IPS-18c (cell line): Measurements from ENCODE around the gene RGP1.

Experiments used
- H3K4me3 ChIP-seq: 2 replicates; pipeline ENCODE4 v1.7.0; 2013; ENCODE audit warnings: low read depth, mild to moderate bottlenecking, low read length, moderate library complexity; ENCODE audit not compliant: insufficient read depth
- H3K9me3 ChIP-seq: one replicate; pipeline ENCODE4 v1.6.1; 2013; ENCODE audit warnings: mild to moderate bottlenecking, low read length, moderate library complexity; ENCODE audit not compliant: control insufficient read depth, insufficient read depth

RGP1 gene

DNA sequence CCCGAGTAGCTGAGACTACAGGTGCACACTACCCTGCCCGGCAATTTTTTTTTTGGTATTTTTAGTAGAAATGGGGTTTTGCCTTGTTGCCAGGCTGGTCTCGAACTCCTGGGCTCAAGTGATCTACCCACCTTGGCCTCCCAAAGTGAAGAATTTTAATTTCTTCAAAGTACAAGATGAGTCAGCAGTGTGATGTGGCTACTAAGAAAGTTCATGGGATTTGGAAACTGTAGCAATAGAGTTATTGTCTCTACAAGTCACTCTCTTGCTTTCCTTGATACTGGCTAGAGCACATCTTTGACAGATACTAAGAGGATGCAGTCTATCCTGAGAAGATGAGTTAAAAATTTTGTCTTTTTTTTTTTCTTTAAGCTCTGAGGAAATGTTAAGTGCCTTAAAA lies 15.0 kb upstream of the RGP1 start:
- H3K9me3 ChIP-seq: no peaks in the 10 kb centered on the region
- no peak overlapping the region for H3K4me3 ChIP-seq

DNA sequence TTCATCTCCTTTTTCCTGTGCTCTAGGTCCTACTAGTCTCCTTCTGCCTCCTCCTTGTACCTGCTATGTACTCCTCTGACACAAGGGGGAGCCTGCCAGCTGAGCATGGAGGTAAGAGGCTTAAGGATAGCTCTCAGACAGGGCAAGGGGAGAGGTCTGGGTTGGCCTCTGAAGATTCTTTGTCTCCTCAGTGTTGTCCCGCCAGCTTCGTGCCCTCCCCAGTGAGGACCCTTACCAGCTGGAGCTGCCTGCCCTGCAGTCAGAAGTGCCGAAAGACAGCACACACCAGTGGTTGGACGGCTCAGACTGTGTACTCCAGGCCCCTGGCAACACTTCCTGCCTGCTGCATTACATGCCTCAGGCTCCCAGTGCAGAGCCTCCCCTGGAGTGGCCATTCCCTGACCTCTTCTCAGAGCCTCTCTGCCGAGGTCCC lies 12.9 kb upstream of the RGP1 start:
- Histone ChIP-seq H3K4me3 (no peak overlapping the region), H3K9me3 (no peaks in the 10 kb centered on the region)

DNA sequence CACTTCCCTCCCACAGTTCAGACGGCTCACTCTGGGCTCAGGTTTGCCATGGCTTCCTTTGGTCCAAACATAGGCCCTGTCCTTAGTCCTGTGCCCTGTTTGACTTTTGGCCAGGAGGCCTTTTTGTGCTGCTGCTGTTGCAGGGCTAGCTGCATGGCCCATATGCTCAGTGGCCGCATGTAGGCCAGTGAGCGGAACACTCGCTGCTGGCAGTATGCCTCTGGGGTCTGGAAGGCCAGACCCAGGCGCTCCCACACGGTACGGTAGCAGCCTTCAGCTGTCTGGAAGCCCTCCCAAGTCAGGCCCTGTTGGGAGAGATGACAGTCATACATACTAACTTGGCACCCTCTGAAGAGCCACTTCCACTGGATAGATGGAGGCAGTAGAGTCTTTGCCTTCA lies 11.9 kb upstream of the RGP1 start:
- H3K4me3 ChIP-seq: no peak overlapping the region
- H3K9me3 ChIP-seq: no peaks in the 10 kb centered on the region

DNA sequence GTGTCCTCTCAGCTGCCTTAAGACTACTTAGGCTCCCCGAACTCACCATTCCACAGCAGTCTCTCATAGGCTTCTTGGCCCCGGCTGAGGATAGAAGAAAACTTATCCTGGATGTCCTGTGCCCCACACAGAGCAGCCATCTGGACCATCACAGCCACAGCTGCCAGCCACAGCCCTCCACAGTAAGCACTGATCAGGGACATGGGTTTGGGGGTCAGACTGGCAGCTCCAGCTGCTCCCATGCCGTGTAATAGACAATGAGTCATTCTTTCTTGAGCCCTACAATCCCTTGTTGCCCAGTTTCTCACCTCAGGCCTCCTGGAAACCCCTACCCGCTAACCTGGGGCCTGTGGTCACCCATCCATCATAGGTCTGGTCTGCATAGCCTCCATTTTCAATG lies 10.9 kb upstream of the RGP1 start:
- Histone ChIP-seq H3K4me3 (no peak overlapping the region), H3K9me3 (no peaks in the 10 kb centered on the region)

DNA sequence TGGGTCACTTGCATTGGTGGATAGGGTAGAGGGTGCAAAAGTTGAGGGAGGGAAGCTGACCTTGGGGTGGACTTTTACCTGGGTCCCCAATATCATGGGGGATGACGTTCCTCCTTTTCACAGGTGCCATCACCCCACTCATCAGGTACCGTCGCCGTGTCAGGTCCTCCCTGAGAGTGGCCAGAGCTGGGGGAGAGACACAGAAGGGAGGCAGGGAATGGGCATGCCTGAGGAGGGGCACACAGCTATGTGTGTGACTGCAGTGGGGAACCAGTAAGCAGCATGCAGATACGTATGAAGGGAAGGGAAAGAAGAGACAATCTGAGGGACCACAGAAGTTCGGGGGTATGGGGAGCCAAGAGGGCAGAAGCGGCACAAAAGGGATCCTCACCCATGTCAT lies 10.2 kb upstream of the RGP1 start:
- no peaks in the 10 kb centered on the region for H3K9me3 ChIP-seq
- no peak overlapping the region for H3K4me3 ChIP-seq

DNA sequence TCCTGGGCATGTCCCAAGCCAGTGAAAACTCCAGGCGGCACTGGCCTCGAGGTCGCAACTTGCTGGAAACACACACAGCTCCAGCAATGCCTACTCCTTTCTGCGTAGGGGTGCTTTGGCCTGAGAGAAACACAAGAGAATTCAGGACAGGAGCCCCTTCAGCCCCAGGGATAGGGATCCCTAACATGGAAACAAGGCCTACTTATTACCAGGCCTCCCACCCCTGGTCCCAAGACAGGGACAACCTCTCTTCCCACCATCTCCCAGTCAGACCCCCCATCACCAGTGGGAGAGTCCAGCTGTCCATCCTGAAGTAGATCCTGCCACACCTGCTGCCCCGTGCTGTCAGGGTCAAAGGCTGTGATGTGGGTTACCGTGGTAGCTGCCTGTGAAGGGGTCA lies 8.8 kb upstream of the RGP1 start:
- no peaks in the 10 kb centered on the region for H3K9me3 ChIP-seq
- no peak overlapping the region for H3K4me3 ChIP-seq

DNA sequence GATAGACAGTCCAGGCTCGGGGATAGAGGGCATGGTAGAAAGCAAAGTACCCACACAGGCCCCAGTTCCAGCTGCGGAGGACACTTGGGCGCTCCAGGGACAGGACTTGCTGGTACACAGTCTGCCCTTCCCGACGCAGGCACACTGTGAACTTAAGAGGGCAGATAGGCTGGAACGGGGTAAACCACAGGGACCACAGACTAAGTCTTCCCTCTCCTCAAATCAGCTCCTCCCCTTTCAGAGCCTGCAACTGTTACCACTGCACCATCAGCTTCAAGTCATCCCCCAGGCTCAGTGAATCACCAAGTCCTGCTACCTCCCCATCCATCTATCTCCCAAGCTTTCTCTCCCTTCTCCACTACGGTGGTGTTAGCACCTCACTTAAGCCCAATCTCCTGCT lies 7.3 kb upstream of the RGP1 start:
- Histone ChIP-seq H3K9me3 (no peaks in the 10 kb centered on the region), H3K4me3 (no peak overlapping the region)

DNA sequence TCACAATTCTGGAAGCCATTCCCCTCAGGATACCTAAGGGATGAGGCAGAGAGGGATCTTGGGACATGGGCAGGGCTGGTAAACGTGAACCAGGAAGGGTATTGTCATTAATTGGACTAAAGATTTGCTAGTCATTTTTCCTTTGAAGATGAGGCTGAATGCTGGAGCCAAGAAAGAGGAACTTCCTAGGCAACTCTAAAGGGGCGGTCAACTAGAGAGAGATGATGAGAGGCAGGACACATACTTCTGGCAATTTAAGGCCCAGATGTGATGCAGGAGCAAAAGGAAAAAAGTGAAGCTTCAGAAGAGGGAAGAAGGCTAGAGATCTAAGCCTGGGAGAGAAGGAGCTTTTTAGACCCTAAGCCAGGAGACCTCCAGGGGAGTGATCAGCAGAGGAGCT lies 5.6 kb upstream of the RGP1 start:
- Histone ChIP-seq H3K9me3 (no peaks in the 10 kb centered on the region), H3K4me3 (no peak overlapping the region)

DNA sequence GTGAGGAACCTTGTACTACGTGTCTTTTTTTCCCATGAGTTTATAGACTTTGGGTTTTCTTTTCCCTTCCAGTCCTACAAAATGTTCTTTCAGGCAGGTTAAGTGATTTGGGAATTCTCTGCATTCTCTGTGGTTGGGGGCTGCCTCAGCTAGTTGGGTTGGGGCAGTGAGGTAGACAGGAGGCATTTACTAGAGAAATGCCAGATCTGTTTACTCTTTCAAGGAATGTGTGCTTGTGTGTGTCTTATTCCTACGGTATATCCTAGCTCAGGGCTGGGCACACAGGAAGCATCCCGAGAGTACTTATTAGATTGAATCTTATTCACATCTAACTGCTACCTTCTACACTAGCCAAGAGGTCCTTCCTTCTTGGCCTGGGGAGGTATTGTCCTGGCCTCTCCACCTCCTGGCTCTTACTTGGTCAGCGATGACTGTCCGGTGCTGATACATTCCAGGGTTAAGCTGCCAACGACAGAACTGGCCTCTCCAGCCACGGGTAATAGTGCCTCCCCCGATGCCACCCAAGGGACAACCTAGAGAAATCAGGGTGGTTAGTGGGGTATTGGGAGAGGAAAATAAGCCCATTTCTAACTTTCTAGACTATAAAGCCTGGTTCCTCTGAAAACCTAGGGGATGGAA lies 5.1 kb upstream of the RGP1 start:
- H3K9me3 ChIP-seq: no peaks in the 10 kb centered on the region
- H3K4me3 ChIP-seq: no peak overlapping the region

DNA sequence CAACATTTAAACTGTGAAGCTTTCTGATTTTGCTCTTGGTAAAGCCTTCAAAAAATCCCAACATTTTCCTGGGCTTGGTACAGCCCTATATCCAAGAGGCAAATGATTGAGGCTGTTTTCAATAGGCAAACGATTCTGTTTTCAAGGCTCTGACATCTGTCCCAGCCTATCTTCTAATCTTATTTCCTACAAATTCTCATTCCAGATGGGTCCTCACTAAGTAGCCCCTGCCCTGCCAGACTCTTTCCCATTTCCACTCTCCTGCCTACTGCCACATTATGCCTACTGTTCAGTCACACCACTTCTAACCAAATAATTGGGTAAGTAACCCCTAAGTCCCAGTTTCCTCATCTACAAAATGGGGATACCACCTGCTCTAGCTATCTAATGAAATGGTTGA lies 3.5 kb upstream of the RGP1 start:
- no peak overlapping the region for H3K4me3 ChIP-seq
- no peaks in the 10 kb centered on the region for H3K9me3 ChIP-seq

DNA sequence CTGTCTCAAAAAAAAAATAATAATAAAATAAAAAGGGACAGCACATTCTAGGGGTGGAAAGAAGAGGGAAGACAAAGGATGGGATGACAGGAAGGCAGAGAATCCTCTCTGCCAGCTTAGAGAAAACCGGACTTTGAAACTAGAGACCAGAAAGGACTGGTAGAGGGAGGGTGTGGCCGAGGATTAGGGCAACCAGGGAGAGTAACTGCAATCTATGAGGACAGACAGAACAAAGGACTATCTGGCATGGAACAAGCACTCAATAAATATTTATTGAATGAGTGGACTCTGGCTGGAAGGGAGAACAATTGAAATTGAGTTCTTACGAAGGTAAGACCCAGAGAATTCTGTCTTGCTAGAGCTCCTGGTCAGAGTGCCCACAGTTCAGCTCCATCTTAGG lies 2.5 kb upstream of the RGP1 start:
- H3K4me3 ChIP-seq: peak overlapping the region; percentile 94
- no peaks in the 10 kb centered on the region for H3K9me3 ChIP-seq

DNA sequence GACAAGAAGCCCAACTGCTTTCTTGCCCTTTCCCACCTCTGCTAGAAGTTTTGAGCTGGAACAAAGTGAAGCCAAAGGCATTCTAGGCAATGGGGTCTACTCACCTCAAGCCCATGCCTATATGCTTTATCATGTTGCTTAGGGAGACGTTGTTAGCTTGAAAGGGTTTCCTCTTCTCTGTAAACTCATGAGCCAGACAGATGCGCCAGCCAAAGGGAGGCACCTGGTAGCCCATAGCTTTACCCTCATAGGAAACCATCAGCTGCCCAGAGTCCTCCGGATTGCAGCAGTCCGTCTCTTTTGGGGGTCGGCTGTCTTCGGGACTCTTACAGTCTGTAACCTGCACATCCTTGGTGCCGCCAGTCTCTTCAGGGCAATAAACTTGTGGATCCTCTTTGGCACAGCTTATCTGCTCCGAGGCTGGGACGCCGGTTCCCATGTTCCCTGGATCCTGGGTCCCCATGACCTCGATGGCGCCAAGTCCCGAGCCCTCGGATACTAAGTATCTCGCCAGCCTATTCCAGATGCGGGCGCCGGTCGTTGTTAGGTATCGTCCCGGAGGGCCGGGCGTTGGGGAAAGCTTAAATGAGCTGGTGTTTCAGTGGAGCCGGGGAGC lies 737 bp upstream of the RGP1 start:
- H3K4me3 ChIP-seq: peak overlapping the region; percentile 94

DNA sequence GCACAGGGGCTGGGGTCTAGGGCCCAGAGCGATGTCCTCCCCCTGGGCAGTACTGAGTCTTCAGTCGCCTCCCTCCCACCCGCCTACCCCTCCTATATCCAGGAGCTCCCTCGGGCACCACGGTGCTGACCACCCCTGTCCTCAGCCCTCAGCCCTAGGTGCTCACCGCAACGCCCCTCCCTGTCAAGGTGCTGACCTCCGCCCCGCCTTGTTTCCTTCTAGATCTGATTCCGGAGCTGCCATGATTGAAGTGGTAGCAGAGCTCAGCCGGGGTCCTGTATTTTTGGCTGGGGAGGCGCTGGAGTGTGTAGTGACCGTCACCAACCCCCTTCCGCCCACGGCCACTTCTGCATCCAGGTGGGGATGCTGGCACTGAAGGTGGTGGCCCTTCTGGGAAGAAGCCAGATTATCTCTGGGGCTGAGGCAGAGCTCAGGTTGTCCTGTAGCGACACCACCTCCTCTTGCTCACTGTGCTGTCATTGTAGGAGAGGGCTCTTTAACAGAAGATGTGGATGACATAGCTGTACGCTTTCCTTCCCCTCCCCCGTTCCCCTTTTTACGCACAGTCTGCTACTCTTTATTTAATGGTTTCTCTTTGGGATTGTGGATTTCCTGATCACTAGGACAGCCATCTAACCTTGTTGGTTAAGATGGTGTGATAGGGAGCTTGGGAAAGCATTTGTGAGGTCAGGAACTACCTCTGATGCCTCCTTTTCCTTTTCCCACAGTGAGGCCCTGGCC lies 598 bp downstream of the RGP1 start:
- Histone ChIP-seq H3K4me3 (peak overlapping the region; percentile 94), H3K9me3 (no peaks in the 10 kb centered on the region)

More for the DNA sequence above, 737 bp upstream of the RGP1 start:
- H3K9me3 ChIP-seq: no peaks in the 10 kb centered on the region

DNA sequence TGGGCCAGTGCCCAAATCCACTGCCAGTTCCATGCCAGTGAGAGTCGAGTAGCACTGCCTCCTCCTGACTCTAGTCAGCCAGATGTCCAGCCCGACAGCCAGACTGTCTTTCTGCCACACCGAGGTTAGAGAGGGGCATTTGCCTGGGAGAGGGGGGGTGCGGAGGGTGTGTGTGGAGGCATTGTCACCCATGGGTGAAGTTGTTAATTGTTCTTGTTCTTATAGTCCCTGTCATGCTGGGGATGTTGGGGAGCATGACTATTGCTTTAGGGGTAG lies 1.1 kb downstream of the RGP1 start:
- no peaks in the 10 kb centered on the region for H3K9me3 ChIP-seq
- peak overlapping the region; percentile 94 for H3K4me3 ChIP-seq

DNA sequence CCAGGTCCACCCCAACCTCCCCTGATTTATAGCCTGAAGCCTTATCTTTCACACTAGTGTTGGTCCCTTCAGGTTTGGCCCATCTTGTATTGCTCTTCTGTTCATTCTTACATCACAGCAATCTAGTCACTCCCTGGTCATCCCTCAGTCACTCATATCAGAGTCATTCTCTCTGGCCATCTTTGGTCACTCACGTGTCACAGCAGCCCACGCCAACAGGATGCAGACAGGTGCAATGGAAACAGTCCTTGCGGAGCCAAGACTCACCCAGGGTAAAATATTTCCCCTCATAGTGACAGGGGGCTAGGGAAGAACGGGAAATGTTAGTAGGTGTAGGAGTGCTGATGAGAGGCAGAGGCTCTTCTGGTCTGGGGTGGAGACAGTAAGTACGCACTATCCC lies 4.4 kb downstream of the RGP1 start:
- H3K9me3 ChIP-seq: no peaks in the 10 kb centered on the region
- H3K4me3 ChIP-seq: no peak overlapping the region

DNA sequence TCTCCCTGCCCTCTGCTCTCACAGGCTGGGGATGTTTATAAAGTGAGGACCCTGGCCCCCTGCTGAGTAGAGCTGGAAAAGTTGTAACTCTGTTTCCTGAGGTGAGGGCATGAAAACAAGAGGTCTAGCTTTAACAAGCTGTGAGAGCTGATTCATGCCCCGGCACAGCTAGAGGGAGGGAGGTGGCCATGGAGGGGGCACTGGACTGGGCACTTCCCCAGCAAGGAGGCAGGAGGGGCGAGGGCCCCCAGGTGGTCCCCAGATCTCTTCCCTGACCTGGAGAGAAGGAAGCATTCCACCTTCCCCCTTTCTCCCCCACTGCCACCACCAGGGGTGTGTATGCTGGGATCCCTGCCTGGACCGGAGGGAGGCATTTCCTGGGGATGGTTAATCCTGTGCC lies 5.2 kb downstream of the RGP1 start, which contains the start of gene MSMP:
Gene MSMP (minus strand): TSS at position 13 of the 400 bp plus-strand sequence. CDS start 147 bp downstream, outside the sequence.
- Histone ChIP-seq H3K9me3 (no peaks in the 10 kb centered on the region), H3K4me3 (no peak within 1 kb of the TSS)

DNA sequence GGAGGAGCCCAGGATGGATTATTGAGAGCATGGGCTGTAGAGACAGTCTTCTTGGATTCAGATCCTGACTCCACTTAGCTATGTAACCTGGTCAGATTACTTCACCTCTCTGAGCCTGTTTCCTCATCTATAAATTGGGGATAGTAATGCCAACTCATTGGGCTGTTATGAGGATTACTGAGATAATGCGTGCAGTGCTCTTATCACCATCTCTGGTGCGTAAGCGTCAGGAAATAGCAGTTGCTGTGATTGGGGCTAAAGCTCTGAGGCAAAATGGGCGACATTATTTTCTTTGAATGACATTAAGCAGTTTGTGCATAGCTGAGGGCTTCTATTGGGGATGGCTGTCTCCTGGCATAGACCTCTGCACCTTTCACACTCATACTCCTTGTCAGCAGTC lies 6.0 kb downstream of the RGP1 start:
- no peak overlapping the region for H3K4me3 ChIP-seq
- H3K9me3 ChIP-seq: no peaks in the 10 kb centered on the region
